ENCODE data around the gene HEPHL1. TPM values are rescaled to one million over a fixed set of nuclear protein-coding genes. Genes with fewer than 3 reads are reported as not detected.

Gene HEPHL1
- total RNA-seq, 6 experiments from 2014 or later, result not detected

GRCh38 chr11:94142308-94143281, 121.4 kb downstream of the HEPHL1 start:
- Mint-ChIP-seq H3K27me3 (ENCODE audit: insufficient read depth) (no peaks in the 10 kb centered on the region), H3K4me1 (ENCODE audit: low read depth) (peaks cover 68% of the 10 kb centered on the region), H3K9me3 (no peaks in the 10 kb centered on the region), H3K36me3 (ENCODE audit: low read depth) (peaks cover 9% of the 10 kb centered on the region; the same call in 1 of the 2 replicates), H3K4me3 (no peak overlapping the region), H3K27ac (0 out of 2 replicates have a peak overlapping the region, but pooled peaks have one; percentile 1)
- no peak for DNase-seq
- TF ChIP-seq CTCF (IDR thresholded peaks at IDR 0.05), result no peak

- no peaks in the 10 kb centered on the region for H3K27me3 Mint-ChIP-seq (ENCODE audit: insufficient read depth)
- no peak overlapping the region for H3K27ac Mint-ChIP-seq
- no peak overlapping the region for H3K4me3 Mint-ChIP-seq
- no peak for DNase-seq
- H3K9me3 Mint-ChIP-seq, result no peaks in the 10 kb centered on the region
- H3K36me3 Mint-ChIP-seq (ENCODE audit: low read depth), result peaks cover 5% of the 10 kb centered on the region; the same call in 1 of the 2 replicates
- TF ChIP-seq CTCF (IDR thresholded peaks at IDR 0.05), result no peak
- H3K4me1 Mint-ChIP-seq (ENCODE audit: low read depth), result peaks cover 84% of the 10 kb centered on the region
These were observed 123.1 kb downstream of the HEPHL1 start for GRCh38 chr11:94144216-94144615.

GRCh38 chr11:94144664-94145063, 123.5 kb downstream of the HEPHL1 start:
- DNase-seq, result no peak
- no peaks in the 10 kb centered on the region for H3K9me3 Mint-ChIP-seq
- peaks cover 86% of the 10 kb centered on the region for H3K4me1 Mint-ChIP-seq (ENCODE audit: low read depth)
- H3K4me3 Mint-ChIP-seq, result no peak overlapping the region
- no peaks in the 10 kb centered on the region; the same call in 1 of the 2 replicates for H3K27me3 Mint-ChIP-seq (ENCODE audit: insufficient read depth)
- H3K27ac Mint-ChIP-seq, result no peak overlapping the region
- TF ChIP-seq CTCF (IDR thresholded peaks at IDR 0.05), result no peak
- H3K36me3 Mint-ChIP-seq (ENCODE audit: low read depth), result peaks cover 5% of the 10 kb centered on the region; the same call in 1 of the 2 replicates

GRCh38 chr11:94145431-94145830, 124.3 kb downstream of the HEPHL1 start:
- Mint-ChIP-seq H3K4me1 (ENCODE audit: low read depth) (peaks cover 86% of the 10 kb centered on the region), H3K4me3 (no peak overlapping the region), H3K27ac (no peak overlapping the region), H3K27me3 (ENCODE audit: insufficient read depth) (no peaks in the 10 kb centered on the region; the same call in 1 of the 2 replicates), H3K9me3 (no peaks in the 10 kb centered on the region), H3K36me3 (ENCODE audit: low read depth) (peaks cover 5% of the 10 kb centered on the region; the same call in 1 of the 2 replicates)
- DNase-seq, result no peak
- no peak for TF ChIP-seq CTCF (IDR thresholded peaks at IDR 0.05)

GRCh38 chr11:94145916-94146315, 124.8 kb downstream of the HEPHL1 start:
- H3K36me3 Mint-ChIP-seq (ENCODE audit: low read depth), result peaks cover 5% of the 10 kb centered on the region; the same call in 1 of the 2 replicates
- no peak overlapping the region for H3K4me3 Mint-ChIP-seq
- H3K27ac Mint-ChIP-seq, result no peak overlapping the region
- no peaks in the 10 kb centered on the region; the same call in 1 of the 2 replicates for H3K27me3 Mint-ChIP-seq (ENCODE audit: insufficient read depth)
- no peak for TF ChIP-seq CTCF (IDR thresholded peaks at IDR 0.05)
- no peak for DNase-seq
- H3K9me3 Mint-ChIP-seq, result no peaks in the 10 kb centered on the region
- peaks cover 87% of the 10 kb centered on the region for H3K4me1 Mint-ChIP-seq (ENCODE audit: low read depth)
